ENCODE data around the gene RELN.
A peak's percentile ranks its signal among the peaks of the same experiment; 100 is the strongest.

RELN gene

DNA sequence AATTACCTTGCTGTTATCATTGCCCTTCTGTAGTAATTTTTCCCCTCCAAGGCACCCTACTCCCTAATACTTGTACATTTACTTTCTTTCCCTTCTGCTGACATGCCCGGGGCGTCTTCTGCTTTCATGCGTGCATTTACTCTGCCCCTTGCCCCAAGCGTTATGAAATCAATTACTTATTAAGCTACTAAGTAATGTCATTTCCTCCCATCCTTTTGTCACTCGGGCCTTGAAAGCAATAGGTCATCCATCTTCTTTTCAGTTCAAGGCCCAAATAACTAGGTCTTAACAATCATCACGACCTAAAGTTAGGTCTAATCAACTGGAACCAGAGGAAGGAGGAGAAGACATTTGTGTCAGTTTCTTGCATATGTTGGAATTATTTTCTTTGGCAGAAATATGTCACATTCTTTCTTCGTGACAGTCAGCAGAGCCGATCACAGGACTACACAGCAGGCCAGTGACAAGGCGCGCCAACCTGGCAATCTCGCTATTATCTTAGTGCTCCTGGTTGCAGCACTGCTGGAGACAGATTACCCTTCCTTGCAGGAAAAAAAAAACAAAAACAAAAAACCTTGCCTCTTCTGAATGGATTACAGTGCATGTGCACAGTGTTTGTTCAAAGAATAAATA lies 179.2 kb downstream of the RELN start:
- DNase-seq = no peak
- no peak overlapping the region for H3K4me3 ChIP-seq (ENCODE audit: low read length)
- H3K27me3 ChIP-seq (ENCODE audit: insufficient read depth, low read length, poor library complexity) = no peaks in the 10 kb centered on the region
- H3K4ac ChIP-seq (ENCODE audit: low read depth, low read length) = no peak overlapping the region
- H2BK120ac ChIP-seq (ENCODE audit: low read depth, low read length) = no peak overlapping the region
- no peak overlapping the region for H2BK15ac ChIP-seq (replicated peaks; ENCODE audit: low read depth)
- no peak overlapping the region for H3K23ac ChIP-seq (ENCODE audit: low read length)
- peak overlapping the region; percentile 23 for H3K18ac ChIP-seq (ENCODE audit: low read length)
- no CpG with 5 or more reads among the region's 11 CpGs for WGBS (ENCODE audit: extremely low coverage, insufficient coverage, low lambda C conversion rate)
- H3K4me2 ChIP-seq (ENCODE audit: low read length) = no peak overlapping the region
- H3K79me2 ChIP-seq (ENCODE audit: control insufficient read depth, insufficient read depth, low read length) = no peaks in the 10 kb centered on the region
- no peak overlapping the region for H4K8ac ChIP-seq (ENCODE audit: low read depth, low read length)
- no peak overlapping the region for H3K9ac ChIP-seq (ENCODE audit: low read length)
- H3K36me3 ChIP-seq (ENCODE audit: control insufficient read depth, insufficient read depth, low read length) = no peaks in the 10 kb centered on the region
- H4K5ac ChIP-seq (ENCODE audit: low read length) = no peak overlapping the region
- H2BK5ac ChIP-seq (ENCODE audit: low read length) = no peak overlapping the region
- no peak overlapping the region for H3K27ac ChIP-seq (ENCODE audit: low read depth, low read length)
- H3K79me1 ChIP-seq (ENCODE audit: low read length) = no peaks in the 10 kb centered on the region
- no peak overlapping the region for H2AK5ac ChIP-seq (ENCODE audit: low read length)
- no peak overlapping the region for H3K56ac ChIP-seq (ENCODE audit: low read length)
- H3K4me1 ChIP-seq (ENCODE audit: control insufficient read depth, low read depth, low read length) = no peaks in the 10 kb centered on the region

GRCh38 chr7:103809229-103809994 lies 180.0 kb downstream of the RELN start:
- H3K18ac ChIP-seq (ENCODE audit: low read length) = peak overlapping the region; percentile 56
- H3K4me2 ChIP-seq (ENCODE audit: low read length) = no peak overlapping the region
- no peaks in the 10 kb centered on the region for H3K27me3 ChIP-seq (ENCODE audit: insufficient read depth, low read length, poor library complexity)
- no peak overlapping the region for H2AK5ac ChIP-seq (ENCODE audit: low read length)
- DNase-seq = peak; percentile 16
- H3K23ac ChIP-seq (ENCODE audit: low read length) = no peak overlapping the region
- H2BK120ac ChIP-seq (ENCODE audit: low read depth, low read length) = no peak overlapping the region
- H3K4me3 ChIP-seq (ENCODE audit: low read length) = no peak overlapping the region
- H3K4me1 ChIP-seq (ENCODE audit: control insufficient read depth, low read depth, low read length) = no peaks in the 10 kb centered on the region
- no peak overlapping the region for H3K27ac ChIP-seq (ENCODE audit: low read depth, low read length)
- H3K36me3 ChIP-seq (ENCODE audit: control insufficient read depth, insufficient read depth, low read length) = no peaks in the 10 kb centered on the region
- H3K4ac ChIP-seq (ENCODE audit: low read depth, low read length) = no peak overlapping the region
- H2BK15ac ChIP-seq (replicated peaks; ENCODE audit: low read depth) = no peak overlapping the region
- no peaks in the 10 kb centered on the region for H3K79me2 ChIP-seq (ENCODE audit: control insufficient read depth, insufficient read depth, low read length)
- no peak overlapping the region for H4K5ac ChIP-seq (ENCODE audit: low read length)
- H3K79me1 ChIP-seq (ENCODE audit: low read length) = no peaks in the 10 kb centered on the region
- H3K9ac ChIP-seq (ENCODE audit: low read length) = no peak overlapping the region
- no peak overlapping the region for H3K56ac ChIP-seq (ENCODE audit: low read length)
- H2BK5ac ChIP-seq (ENCODE audit: low read length) = no peak overlapping the region
- H4K8ac ChIP-seq (ENCODE audit: low read depth, low read length) = no peak overlapping the region
- WGBS (ENCODE audit: extremely low coverage, insufficient coverage, low lambda C conversion rate) = no CpG with 5 or more reads among the region's 6 CpGs

GRCh38 chr7:103805346-103805745 lies 184.1 kb downstream of the RELN start:
- Histone ChIP-seq H3K9ac (ENCODE audit: low read length) (no peak overlapping the region), H3K36me3 (ENCODE audit: control insufficient read depth, insufficient read depth, low read length) (no peaks in the 10 kb centered on the region), H4K8ac (ENCODE audit: low read depth, low read length) (no peak overlapping the region), H3K23ac (ENCODE audit: low read length) (no peak overlapping the region), H3K79me1 (ENCODE audit: low read length) (no peaks in the 10 kb centered on the region), H3K79me2 (ENCODE audit: control insufficient read depth, insufficient read depth, low read length) (no peaks in the 10 kb centered on the region), H3K4me2 (ENCODE audit: low read length) (no peak overlapping the region), H2BK15ac (replicated peaks; ENCODE audit: low read depth) (no peak overlapping the region), H3K4me1 (ENCODE audit: control insufficient read depth, low read depth, low read length) (no peaks in the 10 kb centered on the region), H3K27me3 (ENCODE audit: insufficient read depth, low read length, poor library complexity) (no peaks in the 10 kb centered on the region), H2AK5ac (ENCODE audit: low read length) (no peak overlapping the region), H3K18ac (ENCODE audit: low read length) (no peak overlapping the region), H4K5ac (ENCODE audit: low read length) (no peak overlapping the region), H3K56ac (ENCODE audit: low read length) (no peak overlapping the region), H2BK5ac (ENCODE audit: low read length) (no peak overlapping the region), H3K4me3 (ENCODE audit: low read length) (no peak overlapping the region), H2BK120ac (ENCODE audit: low read depth, low read length) (no peak overlapping the region), H3K27ac (ENCODE audit: low read depth, low read length) (no peak overlapping the region), H3K4ac (ENCODE audit: low read depth, low read length) (no peak overlapping the region)
- no CpG with 5 or more reads among the region's 2 CpGs for WGBS (ENCODE audit: extremely low coverage, insufficient coverage, low lambda C conversion rate)
- no peak for DNase-seq

DNA sequence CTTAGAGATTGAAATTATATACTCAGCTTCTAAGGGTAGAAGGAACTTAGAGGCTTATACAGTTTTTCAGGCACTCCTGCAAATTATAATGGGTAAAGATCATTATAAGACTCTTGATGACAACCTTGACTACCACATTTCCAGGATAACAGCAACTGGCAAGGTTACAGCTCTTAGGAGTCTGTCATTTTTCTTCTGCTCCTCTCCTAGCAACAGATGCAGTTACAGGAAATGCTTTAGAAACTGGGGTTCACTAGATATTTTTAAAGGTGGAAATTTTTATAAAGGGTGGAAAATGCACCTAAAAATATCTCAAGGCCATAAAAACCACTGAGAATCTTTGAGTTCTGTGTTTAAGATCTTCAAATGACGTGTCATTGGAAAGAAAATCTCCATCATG lies 185.8 kb downstream of the RELN start:
- Histone ChIP-seq H4K8ac (ENCODE audit: low read depth, low read length) (no peak overlapping the region), H3K56ac (ENCODE audit: low read length) (no peak overlapping the region), H3K27ac (ENCODE audit: low read depth, low read length) (no peak overlapping the region), H2BK5ac (ENCODE audit: low read length) (no peak overlapping the region), H3K79me1 (ENCODE audit: low read length) (no peaks in the 10 kb centered on the region), H3K4ac (ENCODE audit: low read depth, low read length) (no peak overlapping the region), H2BK15ac (replicated peaks; ENCODE audit: low read depth) (no peak overlapping the region), H3K36me3 (ENCODE audit: control insufficient read depth, insufficient read depth, low read length) (no peaks in the 10 kb centered on the region), H2AK5ac (ENCODE audit: low read length) (no peak overlapping the region), H3K27me3 (ENCODE audit: insufficient read depth, low read length, poor library complexity) (no peaks in the 10 kb centered on the region), H4K5ac (ENCODE audit: low read length) (no peak overlapping the region), H3K23ac (ENCODE audit: low read length) (no peak overlapping the region), H2BK120ac (ENCODE audit: low read depth, low read length) (no peak overlapping the region), H3K79me2 (ENCODE audit: control insufficient read depth, insufficient read depth, low read length) (no peaks in the 10 kb centered on the region), H3K18ac (ENCODE audit: low read length) (no peak overlapping the region), H3K4me1 (ENCODE audit: control insufficient read depth, low read depth, low read length) (no peaks in the 10 kb centered on the region), H3K9ac (ENCODE audit: low read length) (no peak overlapping the region), H3K4me2 (ENCODE audit: low read length) (no peak overlapping the region), H3K4me3 (ENCODE audit: low read length) (no peak overlapping the region)
- no CpG with 5 or more reads among the region's 1 CpG for WGBS (ENCODE audit: extremely low coverage, insufficient coverage, low lambda C conversion rate)
- no peak for DNase-seq

GRCh38 chr7:103799298-103799697 lies 190.2 kb downstream of the RELN start:
- H2BK120ac ChIP-seq (ENCODE audit: low read depth, low read length) = no peak overlapping the region
- H2BK5ac ChIP-seq (ENCODE audit: low read length) = no peak overlapping the region
- no peak overlapping the region for H3K23ac ChIP-seq (ENCODE audit: low read length)
- no peak overlapping the region for H4K5ac ChIP-seq (ENCODE audit: low read length)
- no peak overlapping the region for H3K56ac ChIP-seq (ENCODE audit: low read length)
- WGBS (ENCODE audit: extremely low coverage, insufficient coverage, low lambda C conversion rate) = no CpG with 5 or more reads among the region's 1 CpG
- no peaks in the 10 kb centered on the region for H3K36me3 ChIP-seq (ENCODE audit: control insufficient read depth, insufficient read depth, low read length)
- H3K79me2 ChIP-seq (ENCODE audit: control insufficient read depth, insufficient read depth, low read length) = no peaks in the 10 kb centered on the region
- no peaks in the 10 kb centered on the region for H3K4me1 ChIP-seq (ENCODE audit: control insufficient read depth, low read depth, low read length)
- H3K4me3 ChIP-seq (ENCODE audit: low read length) = no peak overlapping the region
- H3K4me2 ChIP-seq (ENCODE audit: low read length) = no peak overlapping the region
- no peak overlapping the region for H3K4ac ChIP-seq (ENCODE audit: low read depth, low read length)
- H3K9ac ChIP-seq (ENCODE audit: low read length) = no peak overlapping the region
- no peak overlapping the region for H2BK15ac ChIP-seq (replicated peaks; ENCODE audit: low read depth)
- no peaks in the 10 kb centered on the region for H3K27me3 ChIP-seq (ENCODE audit: insufficient read depth, low read length, poor library complexity)
- H3K79me1 ChIP-seq (ENCODE audit: low read length) = no peaks in the 10 kb centered on the region
- DNase-seq = no peak
- no peak overlapping the region for H3K27ac ChIP-seq (ENCODE audit: low read depth, low read length)
- no peak overlapping the region for H3K18ac ChIP-seq (ENCODE audit: low read length)
- H2AK5ac ChIP-seq (ENCODE audit: low read length) = no peak overlapping the region
- H4K8ac ChIP-seq (ENCODE audit: low read depth, low read length) = no peak overlapping the region
